Right lobe of liver (tissue), 6 donors: ENCODE results near the gene NPLOC4. TPM values are rescaled to one million over a fixed set of nuclear protein-coding genes. Genes with fewer than 3 reads are reported as not detected.
A peak's percentile ranks its signal among the peaks of the same experiment; 100 is the strongest.

Experiments
- ATAC-seq, 4 donors: fragments of 200-7000 bp; cut with Tn5 transposase; one replicate each; pipeline ENCODE4 v1.9.1; 2020; ENCODE audit warnings: mild to moderate bottlenecking in 4 of 4, moderate library complexity in 4 of 4
- DNase-seq, 3 donors: peaks; one replicate each; pipeline ENCODE4 v3.0.0-alpha.2; 2020
- H3K27ac ChIP-seq, 3 donors: fragments of 200-600 bp; one replicate each; pipeline ENCODE4 v1.8.0; 2022
- H3K27me3 ChIP-seq, 2 donors: fragments of 200-600 bp; one replicate each; pipeline ENCODE4 v1.8.0; 2022
- H3K36me3 ChIP-seq, 4 donors: fragments of 200-600 bp; sonication (generic) in 1 of 4; one replicate each; pipeline versions ENCODE4 v1.5.1 to v1.8.0; 2017 to 2022; ENCODE audit warnings: control low read depth in 1 of 4
- H3K4me1 ChIP-seq, 4 donors: fragments of 200-600 bp; sonication (generic) in 1 of 4; one replicate each; pipeline versions ENCODE4 v1.5.1 to v1.8.0; 2017 to 2022; ENCODE audit warnings: control low read depth in 1 of 4
- H3K4me3 ChIP-seq, 3 donors: fragments of 200-600 bp; one replicate each; pipeline ENCODE4 v1.8.0; 2022
- H3K9me3 ChIP-seq, 4 donors: fragments of 200-600 bp; sonication (generic) in 1 of 4; one replicate each; pipeline versions ENCODE4 v1.5.1 to v1.8.0; 2017 to 2022; ENCODE audit warnings: control low read depth in 1 of 4
- CTCF ChIP-seq, 4 donors: fragments of 200-600 bp in 3 of 4; fragments of 450-650 bp in 1 of 4; IDR thresholded peaks; one replicate each; pipeline versions ENCODE4 v1.5.1 to v1.8.0; 2016 to 2022; ENCODE audit warnings: antibody characterized with exemption in 4 of 4, mild to moderate bottlenecking in 2 of 4
- POLR2A ChIP-seq: fragments of 450-650 bp; IDR thresholded peaks from one replicate; pipeline ENCODE4 v1.6.1; 2017; ENCODE audit warnings: antibody characterized with exemption, mild to moderate bottlenecking
- WGBS: methylation state at CpG from one replicate; pipeline ENCODE4 v1.1.6; 2018; ENCODE audit warnings: low coverage, low lambda C conversion rate; ENCODE audit not compliant: insufficient coverage; ENCODE audit errors: missing lambda C conversion rate; 5-methylcytosine and 5-hydroxymethylcytosine counted together
- intact Hi-C, 2 donors: fragments of 100-400 bp; cut with DNase I; formaldehyde crosslinking; loops; one replicate each; pipeline versions ENCODE4 v1.11.2 to v1.14.1; 2022
- total RNA-seq, 6 experiments: library from RNA; depleted of rRNA in 2 of 6; stranded (reverse); fragments of >200 nt in 2 of 6; fragmentation: NEBNext Ultra II Directional in 3 of 6; extraction: Animal tissue kit (Norgen Biotek cat#: 25700) in 3 of 6; gene quantifications; one replicate each; pipeline versions ENCODE4 v1.1.0 to v1.2.4, GENCODE V29; 2016 to 2023
- donor health status: DM: no; HTN: yes; CAD: no.
- donor health status: DM: no; HTN: no; CAD: no.
- donor health status: DM: no; HTN: no; CAD: no.
- donor health status: DM: no; HTN: yes; CAD: no.
- donor health status: DM: no; HTN: yes; CAD: no.

Gene NPLOC4
- total RNA-seq, 6 experiments from 2014 or later, result 46.5 to 63.2 (median 55.8) TPM

GRCh38 chr17:81655378-81656117 lies 18.6 kb upstream of the NPLOC4 start:
- no peak for DNase-seq
- peak in 2 of 4 donors; percentile 31 to 35 for ATAC-seq
- H3K27me3 ChIP-seq, result no peaks in the 10 kb centered on the region
- intact Hi-C loops, result no loop called here
- no peaks in the 10 kb centered on the region for H3K9me3 ChIP-seq
- WGBS, result 30% methylated on average over 3 of the region's 18 CpGs
- TF ChIP-seq POLR2A (no peak), CTCF (IDR thresholded peaks at IDR 0.05) (no peak)
- H3K4me3 ChIP-seq, result no peak overlapping the region
- H3K36me3 ChIP-seq, result no peaks in the 10 kb centered on the region
- H3K4me1 ChIP-seq, result no peaks in the 10 kb centered on the region
- no peak overlapping the region for H3K27ac ChIP-seq

- Histone ChIP-seq H3K36me3 (no peaks in the 10 kb centered on the region), H3K9me3 (no peaks in the 10 kb centered on the region), H3K27me3 (peaks cover 0 to 8% of the 10 kb centered on the region in 2 donors), H3K27ac (no peak overlapping the region), H3K4me1 (no peaks in the 10 kb centered on the region), H3K4me3 (peak overlapping the region in 1 of 3 donors; percentile 7)
- TF ChIP-seq CTCF (IDR thresholded peaks at IDR 0.05), result no peak
- no peak for TF ChIP-seq POLR2A
- peak; percentile 8 to 41 (median 23) for ATAC-seq
- intact Hi-C loops, result no loop called here
- no peak for DNase-seq
- 43% methylated on average over 8 of the region's 27 CpGs for WGBS
These were observed 16.2 kb upstream of the NPLOC4 start for GRCh38 chr17:81652906-81653771.

- Histone ChIP-seq H3K4me3 (no peak overlapping the region), H3K27ac (no peak overlapping the region), H3K27me3 (peaks cover 0 to 11% of the 10 kb centered on the region in 2 donors), H3K36me3 (no peaks in the 10 kb centered on the region), H3K9me3 (no peaks in the 10 kb centered on the region), H3K4me1 (no peaks in the 10 kb centered on the region)
- DNase-seq (no peak), ATAC-seq (no peak)
- intact Hi-C loops, result no loop called here
- WGBS, result no CpG with 5 or more reads among the region's 10 CpGs
- TF ChIP-seq POLR2A, result no peak
- no peak for TF ChIP-seq CTCF (IDR thresholded peaks at IDR 0.05)
These were observed 14.8 kb upstream of the NPLOC4 start for GRCh38 chr17:81651692-81652091.

- no peaks in the 10 kb centered on the region for H3K9me3 ChIP-seq
- no peak for DNase-seq
- no peak overlapping the region for H3K4me3 ChIP-seq
- ATAC-seq, result no peak
- intact Hi-C loops, result no loop called here
- peaks cover 0 to 11% of the 10 kb centered on the region in 2 donors for H3K27me3 ChIP-seq
- H3K36me3 ChIP-seq, result no peaks in the 10 kb centered on the region
- no peaks in the 10 kb centered on the region for H3K4me1 ChIP-seq
- TF ChIP-seq CTCF (IDR thresholded peaks at IDR 0.05), result no peak
- TF ChIP-seq POLR2A, result no peak
- WGBS, result 80% methylated on average over 2 of the region's 9 CpGs
- H3K27ac ChIP-seq, result no peak overlapping the region
These were observed 14.0 kb upstream of the NPLOC4 start for GRCh38 chr17:81650951-81651350.
